Eye (tissue), 1 donor: ENCODE results near the gene BMP7.
"Not testable (repeated sequence)": the region's sequence is repeated elsewhere in the genome, so short reads cannot be mapped to it uniquely, and the experiment has no call there.

Experiments used
- DNase-seq: peaks from one replicate; pipeline ENCODE4 v3.0.0-alpha.2; 2015

Gene BMP7

GRCh38 chr20:57264908-57265335, 1.5 kb downstream of the BMP7 start:
- DNase-seq: not testable (repeated sequence)

- peak; percentile 55 for DNase-seq
Measured at GRCh38 chr20:57263801-57264792, 2.3 kb downstream of the BMP7 start.

- DNase-seq: peak; percentile 57
Measured at GRCh38 chr20:57262784-57263609, 3.4 kb downstream of the BMP7 start.

- peak; percentile 60 for DNase-seq
Measured at GRCh38 chr20:57262301-57262700, 4.1 kb downstream of the BMP7 start.

- DNase-seq: peak; percentile 75
Measured at GRCh38 chr20:57261457-57262251, 4.8 kb downstream of the BMP7 start.

- peak; percentile 82 for DNase-seq
Measured at GRCh38 chr20:57260934-57261333, 5.5 kb downstream of the BMP7 start.

- peak; percentile 71 for DNase-seq
Measured at GRCh38 chr20:57259938-57260921, 6.2 kb downstream of the BMP7 start.

- peak; percentile 83 for DNase-seq
Measured at GRCh38 chr20:57259121-57259937, 7.1 kb downstream of the BMP7 start.

- DNase-seq: peak; percentile 70
Measured at GRCh38 chr20:57257701-57258453, 8.6 kb downstream of the BMP7 start.

- DNase-seq: peak; percentile 12
Measured at GRCh38 chr20:57256908-57257307, 9.5 kb downstream of the BMP7 start.

GRCh38 chr20:57256205-57256604, 10.2 kb downstream of the BMP7 start:
- no peak for DNase-seq

- no peak for DNase-seq
Measured at GRCh38 chr20:57255183-57255582, 11.3 kb downstream of the BMP7 start.

- no peak for DNase-seq
Measured at GRCh38 chr20:57252559-57253162, 13.8 kb downstream of the BMP7 start.

GRCh38 chr20:57251949-57252348, 14.5 kb downstream of the BMP7 start:
- DNase-seq: no peak

- no peak for DNase-seq
Measured at GRCh38 chr20:57251344-57251743, 15.1 kb downstream of the BMP7 start.

- DNase-seq: no peak
Measured at GRCh38 chr20:57250607-57251343, 15.7 kb downstream of the BMP7 start.

GRCh38 chr20:57249772-57250171, 16.7 kb downstream of the BMP7 start:
- no peak for DNase-seq

GRCh38 chr20:57249073-57249472, 17.4 kb downstream of the BMP7 start:
- DNase-seq: no peak
